Measurements from ENCODE around the gene SLIT1. TPM values are rescaled to one million over a fixed set of nuclear protein-coding genes. Genes with fewer than 3 reads are reported as not detected.

The SLIT1 gene
- polyA plus RNA-seq, 1 donor from 2014 or later, result 9.5 TPM

- no peak overlapping the region for H3K4me2 ChIP-seq (ENCODE audit: low read length)
- TF ChIP-seq MXI1 (conservative IDR thresholded peaks at IDR 0.05; ENCODE audit: poor library complexity, severe bottlenecking) (no peak), REST (IDR thresholded peaks at IDR 0.05; ENCODE audit: borderline replicate concordance) (no peak), EP300 (conservative IDR thresholded peaks at IDR 0.05; ENCODE audit: poor library complexity, severe bottlenecking) (no peak), CTCF (IDR thresholded peaks at IDR 0.05; ENCODE audit: poor library complexity, severe bottlenecking) (peak; percentile 88), POLR2AphosphoS5 (IDR thresholded peaks at IDR 0.05) (no peak), SMC3 (conservative IDR thresholded peaks at IDR 0.05; ENCODE audit: poor library complexity) (peak; percentile 93), EZH2 (IDR thresholded peaks at IDR 0.05; ENCODE audit: borderline replicate concordance, insufficient read depth, low read length, poor library complexity, severe bottlenecking) (no peak), TAF1 (IDR thresholded peaks at IDR 0.05; ENCODE audit: low read depth) (no peak), RAD21 (conservative IDR thresholded peaks at IDR 0.05) (peak; percentile 93)
Measured at GRCh38 chr10:97234400-97234799, 48.6 kb upstream of the SLIT1 start.

GRCh38 chr10:97230146-97230545 is 44.4 kb upstream of the SLIT1 start:
- H2AFZ ChIP-seq (ENCODE audit: low read depth, low read length), result no peak overlapping the region
- H3K9me3 ChIP-seq (ENCODE audit: low read length), result no peaks in the 10 kb centered on the region
- TF ChIP-seq SMC3 (conservative IDR thresholded peaks at IDR 0.05; ENCODE audit: poor library complexity) (no peak), CTCF (IDR thresholded peaks at IDR 0.05; ENCODE audit: poor library complexity, severe bottlenecking) (peak; percentile 13)
- no peaks in the 10 kb centered on the region for H3K27me3 ChIP-seq (ENCODE audit: insufficient read depth, low read depth, low read length)
- no peaks in the 10 kb centered on the region for H3K9me2 ChIP-seq (ENCODE audit: insufficient read depth, low read length)
- no peaks in the 10 kb centered on the region for H3F3A ChIP-seq (ENCODE audit: insufficient read depth, low read length, poor library complexity, severe bottlenecking)
- no peaks in the 10 kb centered on the region for H4K20me1 ChIP-seq (ENCODE audit: insufficient read depth)
- no peak overlapping the region for H3K9ac ChIP-seq (ENCODE audit: low read length)
- H3K4me2 ChIP-seq (ENCODE audit: low read length), result no peak overlapping the region
- peak overlapping the region; percentile 43 for H3K27ac ChIP-seq (ENCODE audit: low read length)
- H3K36me3 ChIP-seq (ENCODE audit: insufficient read depth, low read length), result no peaks in the 10 kb centered on the region
- no peak overlapping the region for H3K4me3 ChIP-seq (ENCODE audit: low read length)
- H3K79me2 ChIP-seq (replicated peaks; ENCODE audit: insufficient read depth, low read length), result no peaks in the 10 kb centered on the region

More at GRCh38 chr10:97234400-97234799, 48.6 kb upstream of the SLIT1 start:
- no peak overlapping the region for H3K4me3 ChIP-seq (ENCODE audit: low read length)
- no peak overlapping the region for H2AFZ ChIP-seq (ENCODE audit: low read depth, low read length)
- no peak overlapping the region for H3K27ac ChIP-seq (ENCODE audit: low read length)
- no peaks in the 10 kb centered on the region for H3K9me2 ChIP-seq (ENCODE audit: insufficient read depth, low read length)
- H3K9ac ChIP-seq (ENCODE audit: low read length), result no peak overlapping the region
- no peaks in the 10 kb centered on the region for H3F3A ChIP-seq (ENCODE audit: insufficient read depth, low read length, poor library complexity, severe bottlenecking)
- no peaks in the 10 kb centered on the region for H3K79me2 ChIP-seq (replicated peaks; ENCODE audit: insufficient read depth, low read length)
- H3K27me3 ChIP-seq (ENCODE audit: insufficient read depth, low read depth, low read length), result no peaks in the 10 kb centered on the region
- no peaks in the 10 kb centered on the region for H3K36me3 ChIP-seq (ENCODE audit: insufficient read depth, low read length)
- no peaks in the 10 kb centered on the region for H3K9me3 ChIP-seq (ENCODE audit: low read length)
- no peaks in the 10 kb centered on the region for H4K20me1 ChIP-seq (ENCODE audit: insufficient read depth)

Data from neural cell (in vitro differentiated cells).